GM12892 (cell line): ENCODE measurements around the gene BRSK2.

Experiments used
- DNase-seq: peaks from one replicate; pipeline ENCODE4 v3.0.0; 2011; ENCODE audit not compliant: insufficient read length
- FAIRE-seq: peaks from 2 replicates; lab custom pipeline; 2011; peaks lifted over from hg19 to GRCh38; lab: Jason Lieb, UNC
- POLR2A ChIP-seq: IDR thresholded peaks from 2 replicates; pipeline ENCODE4 v1.6.1; 2011; ENCODE audit warnings: low read depth, low read length, control low read depth
- POLR2AphosphoS5 ChIP-seq: IDR thresholded peaks from 2 replicates; pipeline ENCODE4 v1.6.1; 2011; ENCODE audit warnings: low read depth, low read length, control low read depth
- TAF1 ChIP-seq: IDR thresholded peaks from 2 replicates; pipeline ENCODE4 v1.6.1; 2011; ENCODE audit warnings: low read depth, mild to moderate bottlenecking, control low read depth, low read length, borderline replicate concordance

The BRSK2 gene

DNA sequence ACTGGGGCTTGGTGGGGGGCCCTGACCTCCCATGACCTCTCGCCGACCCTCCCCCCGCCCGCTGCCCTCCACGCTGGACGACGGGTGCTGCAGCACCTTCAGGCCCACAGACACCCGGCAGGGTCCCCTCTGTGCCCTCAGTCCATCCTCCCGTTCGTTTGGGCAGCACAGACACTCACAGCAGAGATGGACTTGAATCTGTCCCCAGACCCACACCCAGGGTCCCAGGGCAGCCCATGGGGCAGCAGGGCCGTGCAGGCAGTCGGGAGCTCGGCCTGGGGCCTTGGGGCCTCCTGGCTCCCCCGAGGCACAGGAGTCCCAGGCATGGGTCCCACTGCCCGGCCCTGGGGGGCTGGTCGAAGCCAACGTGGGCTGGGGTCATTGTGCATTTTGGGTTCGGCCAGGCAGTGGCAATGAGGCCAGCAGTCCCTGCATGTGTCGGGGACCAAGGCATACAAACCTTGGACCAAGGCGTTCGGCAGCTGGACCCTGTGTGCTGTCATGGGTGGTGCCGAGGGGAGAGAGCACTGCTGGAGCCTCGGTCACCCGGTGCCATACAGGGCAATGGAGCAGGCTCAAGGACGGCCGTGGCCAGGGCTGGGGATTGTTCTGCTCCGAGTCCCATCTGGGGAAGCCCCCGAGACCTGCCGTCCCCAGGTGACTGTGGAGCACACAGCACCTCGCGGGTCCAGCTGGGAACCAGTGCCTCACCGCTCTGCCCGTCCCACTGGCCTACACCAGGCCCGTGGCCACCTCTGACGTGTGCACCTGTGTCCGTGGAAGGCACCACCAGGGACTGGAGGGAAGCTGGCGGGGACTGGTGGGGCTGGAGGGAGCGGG is 19.3 kb upstream of the BRSK2 start:
- FAIRE-seq (no peak), DNase-seq (no peak)
- no peak for TF ChIP-seq POLR2A
- no peak for TF ChIP-seq TAF1
- no peak for TF ChIP-seq POLR2AphosphoS5

DNA sequence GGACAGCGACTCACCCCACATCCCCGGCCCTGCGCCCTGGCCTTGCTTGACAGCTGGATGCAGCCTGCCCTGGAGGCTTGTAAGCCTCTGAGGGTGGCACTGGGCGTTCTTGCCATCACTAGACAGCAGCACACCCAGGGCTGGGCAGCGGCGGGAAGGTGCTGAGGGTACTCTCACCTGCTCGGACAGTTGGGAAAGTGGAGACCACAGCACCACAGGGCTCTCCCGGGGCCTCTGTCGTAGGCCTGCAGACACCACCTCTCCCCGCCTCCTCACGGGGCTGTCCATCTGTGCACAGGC is 18.8 kb upstream of the BRSK2 start:
- TF ChIP-seq POLR2A, result no peak
- FAIRE-seq (no peak), DNase-seq (no peak)

DNA sequence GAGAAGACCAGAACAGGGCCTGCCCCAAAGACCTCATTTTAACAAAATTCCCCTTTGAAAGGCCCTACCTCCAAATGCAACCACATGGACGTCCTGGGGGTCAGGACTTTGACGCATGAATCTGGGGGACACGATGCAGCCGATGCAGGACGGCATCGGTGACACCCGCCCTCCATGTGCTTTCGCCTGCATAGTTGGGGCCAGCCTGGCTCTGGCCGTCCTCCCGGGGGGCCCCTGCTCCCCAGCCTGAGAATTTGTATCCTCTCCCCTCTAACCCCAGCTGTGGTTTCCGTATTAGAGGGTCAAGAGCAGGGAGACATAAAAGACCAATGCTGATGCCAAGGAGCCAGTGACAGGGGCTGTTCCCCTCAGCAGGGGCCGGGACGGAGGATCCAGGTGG is 18.4 kb upstream of the BRSK2 start:
- TF ChIP-seq TAF1, result no peak
- no peak for TF ChIP-seq POLR2A
- TF ChIP-seq POLR2AphosphoS5, result no peak
- FAIRE-seq, result no peak
- no peak for DNase-seq

DNA sequence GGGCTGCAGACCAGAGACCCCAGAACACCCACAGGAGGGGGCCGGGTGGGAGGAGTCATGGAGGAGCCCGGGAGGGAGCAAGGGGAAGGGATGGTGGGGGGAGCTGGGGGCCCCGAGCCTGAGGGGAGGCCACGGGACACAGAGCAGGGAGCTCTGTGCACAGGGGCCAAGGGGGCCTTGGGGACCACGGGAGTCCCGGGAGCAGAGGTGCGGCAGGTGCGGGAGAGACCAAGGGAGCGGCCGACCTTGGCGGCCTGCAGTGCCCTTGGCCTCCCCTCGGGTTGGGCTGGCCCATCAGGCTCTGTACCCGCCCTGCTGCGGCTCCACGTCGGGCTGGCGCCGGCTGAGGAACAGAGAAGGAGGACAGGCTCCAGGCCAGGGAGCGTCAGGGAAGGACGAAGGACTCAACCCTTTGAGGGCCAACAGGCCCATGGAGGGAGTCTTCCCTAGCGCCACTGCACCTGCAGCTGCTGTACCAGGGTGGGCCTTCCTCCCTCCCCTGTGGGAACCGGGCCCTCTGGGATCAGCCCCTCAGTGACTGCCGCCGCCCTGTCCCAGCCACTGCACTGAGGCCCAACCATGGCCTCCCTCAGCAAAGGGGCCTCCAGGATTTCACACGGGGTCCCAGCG is 17.8 kb upstream of the BRSK2 start:
- FAIRE-seq, result no peak
- TF ChIP-seq TAF1 (no peak), POLR2A (no peak), POLR2AphosphoS5 (no peak)
- no peak for DNase-seq

DNA sequence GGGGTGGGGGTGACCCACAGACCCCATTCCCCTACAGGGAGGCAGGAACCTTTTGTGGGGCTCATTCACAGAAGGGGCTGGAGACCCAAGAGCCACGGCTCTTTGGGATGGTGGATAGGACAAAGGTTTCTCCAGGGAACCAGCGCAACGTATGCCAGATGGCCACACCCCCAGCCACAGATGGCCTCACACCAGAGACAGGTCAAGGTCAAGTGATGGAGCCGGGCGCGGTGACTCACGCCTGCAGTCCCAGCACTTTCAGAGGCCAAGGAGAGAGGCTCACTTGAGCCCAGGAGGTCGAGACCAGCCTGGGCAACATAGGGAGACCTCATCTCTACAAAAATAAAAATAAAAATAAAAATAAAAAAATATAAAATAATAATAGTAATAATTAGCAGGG is 17.1 kb upstream of the BRSK2 start:
- no peak for TF ChIP-seq POLR2AphosphoS5
- no peak for TF ChIP-seq POLR2A
- no peak for TF ChIP-seq TAF1
- no peak for DNase-seq
- FAIRE-seq, result no peak

- FAIRE-seq, result no peak
- no peak for TF ChIP-seq POLR2AphosphoS5
- no peak for TF ChIP-seq POLR2A
- no peak for TF ChIP-seq TAF1
- DNase-seq, result no peak
Observed at GRCh38 chr11:1373536-1374214, 16.1 kb upstream of the BRSK2 start.

DNA sequence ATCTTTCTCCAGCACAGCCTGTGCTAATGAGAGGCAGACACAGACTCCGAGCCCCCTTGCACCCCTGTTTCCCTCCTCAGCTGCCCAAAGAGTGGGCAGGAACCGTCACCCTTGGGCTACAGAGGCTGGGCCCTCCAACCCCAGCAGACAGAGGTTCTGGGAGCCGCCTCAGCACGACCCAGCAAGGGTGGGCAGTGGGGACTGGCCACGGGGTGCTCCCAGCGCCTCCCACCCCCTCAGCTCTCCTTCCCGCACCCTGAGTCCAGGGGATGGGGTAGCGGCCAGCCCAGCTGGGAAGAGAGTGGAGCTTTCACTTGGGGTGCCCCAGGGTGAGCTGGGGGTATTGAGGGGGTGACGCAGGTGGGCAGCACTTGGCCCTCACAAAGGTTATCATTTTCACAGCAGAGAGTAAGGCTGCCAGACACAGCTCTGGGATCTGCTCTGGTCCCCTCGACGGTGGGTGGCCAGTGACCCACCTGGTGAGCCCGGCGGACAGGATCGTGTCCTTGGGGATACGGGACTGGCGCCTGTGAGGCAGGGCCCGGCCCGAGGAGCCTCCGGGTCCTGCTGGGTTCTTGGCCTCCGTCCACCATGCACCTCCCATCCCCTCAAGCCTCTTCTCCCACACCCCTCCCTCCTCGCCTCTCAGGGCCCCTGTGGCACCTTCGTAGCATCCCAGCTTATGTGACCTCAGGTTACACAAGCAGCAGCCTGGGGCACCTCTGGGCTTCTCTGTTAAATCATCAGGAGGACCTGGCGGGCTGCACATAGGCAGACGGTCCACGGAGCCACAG is 14.4 kb upstream of the BRSK2 start:
- FAIRE-seq (no peak), DNase-seq (no peak)
- TF ChIP-seq POLR2AphosphoS5, result no peak
- TF ChIP-seq POLR2A, result no peak
- no peak for TF ChIP-seq TAF1

DNA sequence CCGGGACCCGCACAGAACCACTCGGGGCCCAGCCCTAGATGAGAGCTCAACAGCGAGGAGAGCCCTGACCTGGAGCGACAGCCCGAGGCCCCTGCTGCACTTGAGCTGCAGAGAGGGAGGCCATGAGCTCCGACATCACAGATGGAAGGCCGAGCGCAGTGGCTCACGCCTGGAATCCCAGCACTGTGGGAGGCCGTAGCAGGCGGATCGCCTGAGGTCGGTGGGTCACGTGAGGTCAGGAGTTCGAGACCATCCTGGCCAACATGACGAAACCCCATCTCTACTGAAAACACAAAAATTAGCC is 13.8 kb upstream of the BRSK2 start:
- FAIRE-seq, result no peak
- TF ChIP-seq POLR2AphosphoS5, result no peak
- no peak for TF ChIP-seq POLR2A
- no peak for TF ChIP-seq TAF1
- DNase-seq, result no peak

GRCh38 chr11:1377231-1377780 is 12.4 kb upstream of the BRSK2 start:
- TF ChIP-seq POLR2AphosphoS5 (no peak), POLR2A (no peak), TAF1 (no peak)
- DNase-seq, result no peak
- no peak for FAIRE-seq

DNA sequence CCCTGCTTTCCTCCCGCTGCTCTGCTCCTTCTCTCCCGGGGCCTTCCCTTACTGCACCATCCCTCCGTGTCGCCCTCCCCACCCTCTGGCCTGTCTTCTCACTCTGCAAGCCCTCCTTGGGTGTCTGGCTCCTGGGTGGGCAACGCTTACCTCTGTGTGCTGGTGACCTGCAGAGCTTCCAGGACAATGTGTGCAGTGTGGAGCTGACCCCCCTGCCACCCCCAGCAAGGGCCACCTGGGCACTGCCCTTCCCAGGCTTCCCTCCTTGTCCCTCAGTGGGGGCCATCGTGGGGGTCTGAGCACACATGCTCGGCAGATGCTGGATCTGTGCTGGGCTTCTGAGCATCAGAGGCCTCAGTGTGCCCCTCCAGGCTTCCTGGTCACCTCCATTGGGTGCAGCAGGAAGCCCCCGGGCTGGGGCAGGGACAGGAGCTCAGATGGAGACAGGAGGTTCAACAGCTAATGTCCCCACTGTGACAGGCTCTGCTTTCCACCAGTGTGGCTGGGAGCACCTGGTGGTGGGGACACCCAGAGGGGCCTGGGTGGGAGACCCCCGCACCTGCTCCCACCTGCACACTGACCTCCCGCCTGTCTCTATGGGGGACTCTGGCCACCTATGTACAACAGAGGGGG is 7.8 kb upstream of the BRSK2 start:
- DNase-seq (no peak), FAIRE-seq (no peak)
- TF ChIP-seq TAF1 (no peak), POLR2AphosphoS5 (no peak), POLR2A (no peak)

DNA sequence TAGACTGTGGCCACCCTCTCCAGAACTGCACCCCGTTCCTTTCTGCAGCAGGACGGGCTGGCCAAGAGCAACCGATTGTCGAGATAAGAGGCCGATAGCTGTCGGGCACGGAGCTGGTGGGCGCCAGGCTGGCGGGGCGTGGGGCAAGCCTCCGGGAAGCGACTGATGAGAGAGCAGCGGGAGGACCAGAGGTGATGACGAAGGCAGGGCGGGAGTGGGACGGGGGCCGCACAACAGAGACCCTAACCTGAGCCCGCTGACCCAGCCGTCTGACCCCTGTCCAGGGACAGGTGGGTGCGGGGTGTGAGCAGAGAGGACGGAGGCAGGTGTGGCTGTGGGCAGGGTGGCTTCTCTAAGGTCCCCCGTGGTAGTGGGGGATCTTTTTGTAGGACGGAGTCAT is 7.3 kb upstream of the BRSK2 start:
- TF ChIP-seq POLR2AphosphoS5 (no peak), POLR2A (no peak), TAF1 (no peak)
- no peak for FAIRE-seq
- no peak for DNase-seq
